Stimulated activated CD4-positive, alpha-beta T cell treated with anti-CD3 and anti-CD28 coated beads, Interleukin-15, amount 100 ng/mL, for 48 hours (primary cell): ENCODE results near the gene CLDN17.

Source experiments
- DNase-seq, 2 donors: peaks; one replicate each; pipeline ENCODE4 v3.0.0-alpha.2; 2020; ENCODE audit warnings: low read depth in 2 of 2

Gene CLDN17

DNA sequence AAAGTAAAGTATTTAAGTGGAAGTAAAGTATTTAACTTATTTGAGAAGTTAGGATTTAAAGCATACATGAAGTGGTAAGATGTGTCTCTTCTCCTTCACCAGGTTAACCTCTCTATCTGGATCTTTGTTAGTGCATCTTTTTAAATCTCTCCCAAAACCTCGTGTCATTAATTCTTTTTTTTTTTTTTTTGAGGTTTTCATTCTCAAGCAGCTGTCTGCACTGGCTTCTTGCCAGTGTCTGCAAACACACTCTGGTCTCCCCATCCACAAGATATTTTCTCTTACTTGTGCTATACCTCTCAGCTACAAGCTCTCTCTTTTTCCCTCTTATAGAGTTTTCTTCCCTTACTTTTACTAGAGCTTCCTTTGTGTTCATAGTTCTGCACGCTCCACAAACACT is 49.0 kb downstream of the CLDN17 start:
- no peak for DNase-seq

DNA sequence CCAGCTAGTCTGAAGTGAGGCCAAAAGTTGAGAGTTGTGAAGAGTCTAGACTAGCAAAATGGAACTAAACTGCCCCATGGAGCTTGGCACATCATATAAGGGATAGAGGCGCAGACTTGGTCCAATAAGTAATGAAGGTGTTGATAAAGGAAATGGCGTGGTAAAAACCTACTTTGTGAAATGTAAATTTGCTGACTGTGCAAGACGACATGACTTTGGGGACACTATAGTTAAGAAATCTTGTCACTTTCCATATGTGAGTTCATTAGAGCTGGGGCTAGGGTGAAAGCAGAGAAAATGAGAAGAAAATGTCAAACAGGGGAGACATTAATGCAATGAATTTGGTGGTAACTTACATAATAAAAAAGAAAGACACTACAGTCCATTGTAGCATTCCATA is 50.1 kb downstream of the CLDN17 start:
- no peak for DNase-seq
